Activated T-cell treated with anti-CD3 and anti-CD28 coated beads, Interleukin-2, amount 50 U/mL, for 24 hours (primary cell): ENCODE measurements around the gene HEATR3.

ENCODE experiments used
- DNase-seq: peaks from one replicate; pipeline ENCODE4 v3.0.0-alpha.2; 2020
- H3K27ac Mint-ChIP-seq: 2 replicates; pipeline ENCODE4 v1.8.0; 2020; ENCODE audit warnings: mild to moderate bottlenecking, mixed read lengths
- H3K27me3 Mint-ChIP-seq: 2 replicates; pipeline ENCODE4 v1.8.0; 2020; ENCODE audit warnings: mixed read lengths
- H3K36me3 Mint-ChIP-seq: 2 replicates; pipeline ENCODE4 v1.8.0; 2020; ENCODE audit warnings: low read depth, mixed read lengths
- H3K4me1 Mint-ChIP-seq: 2 replicates; pipeline ENCODE4 v1.8.0; 2020; ENCODE audit warnings: low read depth, mixed read lengths
- H3K4me3 Mint-ChIP-seq: 2 replicates; pipeline ENCODE4 v1.8.0; 2020; ENCODE audit warnings: mild to moderate bottlenecking, moderate library complexity, mixed read lengths
- H3K9me3 Mint-ChIP-seq: 2 replicates; pipeline ENCODE4 v1.8.0; 2020; ENCODE audit warnings: mixed read lengths

HEATR3 gene

DNA sequence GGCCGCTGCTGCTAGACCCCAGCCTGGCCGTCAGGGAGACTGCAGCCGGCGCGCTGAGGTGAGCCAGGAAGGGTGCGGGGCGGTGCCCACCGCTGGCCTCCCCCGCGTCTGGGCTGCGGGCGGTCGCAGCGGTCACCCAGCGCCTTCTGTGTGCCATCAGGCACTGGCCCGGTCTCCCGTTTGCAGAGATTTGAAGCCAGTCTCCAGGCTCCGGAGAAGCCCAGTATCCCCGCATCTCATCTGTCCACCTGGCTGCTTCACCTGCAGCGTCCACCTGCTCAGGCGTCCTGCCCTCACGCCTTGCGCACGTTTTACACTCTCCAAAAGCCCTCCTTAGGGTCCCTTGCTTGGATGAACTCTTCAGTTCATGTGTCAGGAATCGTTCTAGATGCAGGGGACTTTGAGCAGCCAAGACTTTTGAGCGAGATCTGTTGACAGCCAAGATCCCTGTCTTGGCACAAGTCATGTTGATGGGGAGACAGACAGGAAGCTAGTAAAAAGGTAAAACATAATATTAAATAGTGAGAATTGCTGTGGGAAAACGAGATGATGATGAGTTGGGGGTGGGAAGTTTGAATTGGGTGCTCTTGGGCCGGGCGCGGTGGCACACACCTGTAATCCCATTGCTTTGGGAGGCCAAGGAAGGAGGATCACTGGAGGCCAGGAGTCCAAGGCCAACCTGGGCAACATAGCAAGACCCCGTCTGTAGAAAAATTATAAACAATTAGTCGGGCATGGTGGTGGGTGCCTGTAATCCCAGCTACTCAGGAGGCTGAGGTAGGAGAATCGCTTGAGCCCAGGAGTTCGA is 916 bp downstream of the HEATR3 start:
- H3K27ac Mint-ChIP-seq, result peak overlapping the region; percentile 84
- H3K36me3 Mint-ChIP-seq, result peaks cover 47% of the 10 kb centered on the region
- H3K4me3 Mint-ChIP-seq, result peak overlapping the region; percentile 88
- no peaks in the 10 kb centered on the region for H3K9me3 Mint-ChIP-seq
- DNase-seq, result no peak
- no peaks in the 10 kb centered on the region for H3K27me3 Mint-ChIP-seq
- H3K4me1 Mint-ChIP-seq, result peaks cover 46% of the 10 kb centered on the region

GRCh38 chr16:50067290-50067853 is 1.6 kb downstream of the HEATR3 start:
- Mint-ChIP-seq H3K4me1 (peaks cover 48% of the 10 kb centered on the region), H3K27me3 (no peaks in the 10 kb centered on the region), H3K4me3 (peak overlapping the region; percentile 88), H3K9me3 (no peaks in the 10 kb centered on the region), H3K27ac (peak overlapping the region; percentile 84), H3K36me3 (peaks cover 51% of the 10 kb centered on the region)
- peak; percentile 37 for DNase-seq

DNA sequence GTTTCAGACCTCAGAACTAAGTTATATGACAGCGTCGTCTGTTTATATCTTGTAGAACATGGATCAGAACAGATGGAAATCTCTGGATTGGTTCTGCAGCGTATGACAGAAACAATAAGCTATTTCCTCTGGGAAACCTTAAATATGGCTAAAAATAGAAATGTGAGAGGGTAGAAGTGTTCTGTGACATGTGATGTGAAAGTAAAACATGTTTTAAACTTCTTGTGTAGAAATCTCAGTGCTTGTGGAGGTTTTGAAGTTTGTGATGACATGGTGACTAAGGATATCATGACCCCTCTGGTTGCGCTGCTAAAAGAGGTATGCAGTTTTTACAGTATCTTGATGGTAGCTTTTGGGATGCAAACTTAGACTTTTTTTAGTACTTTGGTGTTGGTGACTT is 2.8 kb downstream of the HEATR3 start:
- no peak for DNase-seq
- H3K4me1 Mint-ChIP-seq, result peaks cover 60% of the 10 kb centered on the region
- H3K27me3 Mint-ChIP-seq, result no peaks in the 10 kb centered on the region
- H3K27ac Mint-ChIP-seq, result peak overlapping the region; percentile 8
- no peaks in the 10 kb centered on the region for H3K9me3 Mint-ChIP-seq
- peak overlapping the region; percentile 88 for H3K4me3 Mint-ChIP-seq
- H3K36me3 Mint-ChIP-seq, result peaks cover 63% of the 10 kb centered on the region

DNA sequence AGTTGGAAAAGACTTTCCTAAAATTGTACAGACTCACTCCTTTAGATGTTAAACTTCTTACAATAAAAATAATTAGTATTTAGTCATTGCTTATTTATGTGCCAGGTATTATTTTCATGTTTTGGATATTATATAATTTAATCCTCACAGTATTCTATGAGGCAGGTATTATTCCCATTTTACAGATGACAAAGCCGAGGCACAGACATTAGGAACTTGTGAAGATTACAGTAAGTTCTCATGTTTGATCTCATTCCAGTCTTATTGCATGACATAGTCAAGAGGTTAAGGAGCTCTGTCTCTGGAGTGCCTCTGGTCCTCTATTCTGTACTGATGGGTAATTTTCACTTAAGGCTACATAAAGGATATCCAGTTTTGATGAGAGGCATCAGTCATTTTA is 3.3 kb downstream of the HEATR3 start:
- Mint-ChIP-seq H3K4me3 (no peak overlapping the region), H3K27ac (no peak overlapping the region), H3K36me3 (peaks cover 68% of the 10 kb centered on the region), H3K9me3 (no peaks in the 10 kb centered on the region), H3K27me3 (no peaks in the 10 kb centered on the region), H3K4me1 (peaks cover 64% of the 10 kb centered on the region)
- DNase-seq, result no peak

DNA sequence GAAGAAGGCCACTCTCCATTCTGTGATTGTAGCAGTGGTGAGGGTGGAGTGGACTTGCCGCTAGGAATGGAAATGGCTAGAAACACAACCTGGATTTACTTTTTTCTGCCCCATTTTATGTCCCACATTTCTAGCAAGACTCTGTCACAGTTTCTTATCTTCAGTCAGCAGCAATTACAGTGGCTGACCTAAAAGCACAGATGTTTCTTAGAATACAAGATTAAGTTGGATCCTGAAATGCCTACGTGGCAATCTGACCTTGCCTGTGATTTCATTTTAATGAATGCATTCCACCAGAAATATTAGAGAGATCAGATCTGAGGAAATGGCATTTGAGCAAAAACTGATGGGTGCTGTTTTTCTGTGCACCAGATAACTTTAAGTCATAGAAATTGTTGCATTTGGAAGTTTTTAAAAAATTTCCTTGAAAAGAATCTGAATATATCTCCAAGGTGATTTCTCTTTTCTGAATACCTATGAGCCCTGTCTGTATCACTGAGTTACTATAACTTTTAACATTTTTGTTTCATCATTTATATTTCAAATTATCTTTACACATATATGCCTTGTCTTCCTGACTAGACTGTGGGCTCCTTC is 5.4 kb downstream of the HEATR3 start:
- Mint-ChIP-seq H3K27me3 (no peaks in the 10 kb centered on the region), H3K36me3 (peaks cover 78% of the 10 kb centered on the region), H3K4me1 (peaks cover 63% of the 10 kb centered on the region), H3K4me3 (no peak overlapping the region), H3K9me3 (no peaks in the 10 kb centered on the region), H3K27ac (peak overlapping the region; percentile 19)
- no peak for DNase-seq

- no peak overlapping the region for H3K4me3 Mint-ChIP-seq
- H3K27me3 Mint-ChIP-seq, result no peaks in the 10 kb centered on the region
- DNase-seq, result no peak
- H3K4me1 Mint-ChIP-seq, result peaks cover 53% of the 10 kb centered on the region
- no peaks in the 10 kb centered on the region for H3K9me3 Mint-ChIP-seq
- H3K36me3 Mint-ChIP-seq, result peaks cover 81% of the 10 kb centered on the region
- peak overlapping the region; percentile 81 for H3K27ac Mint-ChIP-seq
Measured at GRCh38 chr16:50072730-50073129, 7.0 kb downstream of the HEATR3 start.

- Mint-ChIP-seq H3K9me3 (no peaks in the 10 kb centered on the region), H3K4me1 (peaks cover 26% of the 10 kb centered on the region), H3K4me3 (no peak overlapping the region), H3K27me3 (no peaks in the 10 kb centered on the region), H3K36me3 (peaks cover 86% of the 10 kb centered on the region), H3K27ac (peak overlapping the region; percentile 20)
- DNase-seq, result no peak
Measured at GRCh38 chr16:50079397-50080140, 13.8 kb downstream of the HEATR3 start.

DNA sequence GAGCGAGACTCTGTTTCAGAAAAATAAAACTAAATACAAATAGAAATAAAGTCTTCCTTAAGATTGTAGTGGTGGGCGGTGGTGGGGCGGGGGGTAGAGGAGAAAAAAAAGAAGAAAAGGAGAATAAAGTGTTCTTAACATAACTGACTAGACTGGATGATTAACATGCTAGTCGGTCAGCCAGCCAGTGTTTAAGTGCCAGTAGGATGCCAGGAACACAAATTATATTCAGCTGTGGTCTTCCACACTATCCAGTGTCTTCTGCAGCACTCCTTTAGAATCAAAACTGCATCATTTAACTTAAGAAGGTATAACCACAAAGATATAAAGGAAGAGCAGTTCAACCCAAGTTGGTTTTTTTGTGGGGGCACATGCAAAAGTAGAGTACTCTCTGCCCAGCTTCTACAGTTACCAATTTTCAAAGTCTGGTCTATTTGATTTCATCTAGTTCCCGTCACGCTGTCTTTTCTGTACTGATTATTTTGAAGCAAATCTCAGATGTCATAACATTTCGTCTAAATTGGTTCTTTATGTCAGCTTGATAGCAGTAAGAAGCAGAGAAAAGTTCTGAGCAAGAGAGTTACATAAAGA is 15.8 kb downstream of the HEATR3 start:
- no peak overlapping the region for H3K27ac Mint-ChIP-seq
- no peak for DNase-seq
- peaks cover 22% of the 10 kb centered on the region for H3K4me1 Mint-ChIP-seq
- H3K9me3 Mint-ChIP-seq, result no peaks in the 10 kb centered on the region
- H3K27me3 Mint-ChIP-seq, result no peaks in the 10 kb centered on the region
- H3K4me3 Mint-ChIP-seq, result no peak overlapping the region
- peaks cover 91% of the 10 kb centered on the region for H3K36me3 Mint-ChIP-seq

- no peak for DNase-seq
- Mint-ChIP-seq H3K27ac (no peak overlapping the region), H3K4me1 (peaks cover 12% of the 10 kb centered on the region), H3K27me3 (no peaks in the 10 kb centered on the region), H3K36me3 (peaks cover 90% of the 10 kb centered on the region), H3K4me3 (no peak overlapping the region), H3K9me3 (no peaks in the 10 kb centered on the region)
Measured at GRCh38 chr16:50083996-50084395, 18.2 kb downstream of the HEATR3 start.

DNA sequence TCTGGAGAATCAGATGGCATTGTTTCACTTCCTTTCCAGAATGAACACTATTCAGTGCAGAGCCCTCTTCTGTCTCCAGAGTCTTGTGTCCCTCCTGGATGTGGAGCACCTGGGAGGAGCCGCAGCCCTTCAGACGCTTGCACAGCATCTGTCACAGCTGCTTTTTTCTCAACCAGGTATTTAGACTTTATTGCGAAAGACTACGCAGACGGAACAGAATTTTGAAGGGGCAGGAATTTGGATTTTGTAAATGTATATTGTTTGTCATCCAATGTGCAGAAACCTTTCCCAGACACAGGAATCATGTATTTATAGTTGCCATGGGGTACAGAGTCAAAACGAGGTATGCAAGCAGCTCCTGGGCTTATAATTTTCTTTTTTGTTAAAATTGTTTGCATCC is 20.4 kb downstream of the HEATR3 start:
- Mint-ChIP-seq H3K27me3 (no peaks in the 10 kb centered on the region), H3K27ac (no peak overlapping the region), H3K4me1 (peaks cover 5% of the 10 kb centered on the region), H3K4me3 (no peak overlapping the region), H3K36me3 (peaks cover 85% of the 10 kb centered on the region), H3K9me3 (no peaks in the 10 kb centered on the region)
- DNase-seq, result no peak

DNA sequence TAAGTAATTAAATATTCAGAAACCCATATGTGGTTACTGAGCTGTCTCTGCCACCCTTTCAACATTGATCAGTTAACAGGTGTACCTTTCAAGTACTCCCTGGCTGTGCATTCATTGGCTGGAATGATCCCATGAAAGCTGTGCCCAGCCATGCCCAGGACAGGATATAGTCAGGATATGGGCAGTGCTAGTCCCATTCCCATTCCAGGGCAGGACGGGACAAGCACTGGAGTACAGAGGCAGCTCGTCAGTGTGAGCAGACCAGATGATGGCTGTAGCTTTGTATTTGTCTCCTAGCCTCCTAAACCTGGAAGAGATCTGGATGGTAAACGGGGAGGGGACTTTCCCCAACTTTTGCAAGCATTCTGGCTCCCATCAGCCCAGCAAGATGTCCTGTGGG is 22.5 kb downstream of the HEATR3 start:
- no peak for DNase-seq
- H3K36me3 Mint-ChIP-seq, result peaks cover 82% of the 10 kb centered on the region
- H3K9me3 Mint-ChIP-seq, result no peaks in the 10 kb centered on the region
- H3K27me3 Mint-ChIP-seq, result no peaks in the 10 kb centered on the region
- no peak overlapping the region for H3K27ac Mint-ChIP-seq
- no peaks in the 10 kb centered on the region for H3K4me1 Mint-ChIP-seq
- H3K4me3 Mint-ChIP-seq, result no peak overlapping the region

DNA sequence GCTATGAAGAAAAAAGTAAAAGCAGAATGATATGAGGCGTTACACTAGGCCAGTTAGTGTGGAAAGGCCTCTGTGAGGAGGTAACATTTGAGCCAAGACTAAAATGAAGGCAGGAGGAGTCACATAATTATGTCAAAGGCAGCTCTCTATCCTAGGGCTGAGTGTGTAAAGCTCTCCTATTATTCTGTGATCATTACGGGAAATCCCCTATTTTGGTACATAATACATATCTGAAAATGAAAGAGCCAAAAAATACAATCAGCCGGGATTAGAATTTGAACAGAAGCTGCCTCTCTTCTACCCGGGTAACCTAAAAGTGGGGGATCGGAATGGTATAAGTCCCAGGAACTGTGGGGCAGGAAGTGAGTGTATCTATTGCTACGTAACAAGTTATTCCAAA is 27.1 kb downstream of the HEATR3 start:
- H3K27ac Mint-ChIP-seq, result no peak overlapping the region
- H3K4me1 Mint-ChIP-seq, result peaks cover 9% of the 10 kb centered on the region

GRCh38 chr16:50093607-50094539 is 28.1 kb downstream of the HEATR3 start:
- H3K9me3 Mint-ChIP-seq, result no peaks in the 10 kb centered on the region
- peak overlapping the region; percentile 45 for H3K27ac Mint-ChIP-seq
- no peak overlapping the region for H3K4me3 Mint-ChIP-seq
- peaks cover 63% of the 10 kb centered on the region for H3K36me3 Mint-ChIP-seq
- DNase-seq, result no peak
- H3K27me3 Mint-ChIP-seq, result no peaks in the 10 kb centered on the region
- H3K4me1 Mint-ChIP-seq, result peaks cover 9% of the 10 kb centered on the region

More for the DNA sequence above, 27.1 kb downstream of the HEATR3 start:
- Mint-ChIP-seq H3K4me3 (no peak overlapping the region), H3K27me3 (no peaks in the 10 kb centered on the region), H3K36me3 (peaks cover 72% of the 10 kb centered on the region), H3K9me3 (no peaks in the 10 kb centered on the region)
- DNase-seq, result no peak
